NCI-H2227 (cell line): ENCODE results near the gene WAC.

Source experiments
- DNase-seq: peaks from one replicate; lab custom pipeline; 2025; ENCODE audit not compliant: unreplicated experiment; lab: John Stamatoyannopoulos, UW

The WAC gene

GRCh38 chr10:28530751-28531150, 2.2 kb upstream of the WAC start:
- no peak for DNase-seq

GRCh38 chr10:28533186-28533564, 257 bp downstream of the WAC start:
- no peak for DNase-seq

GRCh38 chr10:28533571-28534304, 820 bp downstream of the WAC start:
- DNase-seq: peak; percentile 55

GRCh38 chr10:28535846-28536245, 2.9 kb downstream of the WAC start:
- DNase-seq: no peak

GRCh38 chr10:28538595-28538994, 5.7 kb downstream of the WAC start:
- no peak for DNase-seq

- DNase-seq: no peak
Observed at GRCh38 chr10:28540145-28540544, 7.2 kb downstream of the WAC start.

GRCh38 chr10:28541717-28542365, 8.9 kb downstream of the WAC start:
- no peak for DNase-seq

- DNase-seq: no peak
Observed at GRCh38 chr10:28542728-28543127, 9.8 kb downstream of the WAC start.

- no peak for DNase-seq
Observed at GRCh38 chr10:28544058-28544457, 11.1 kb downstream of the WAC start.

GRCh38 chr10:28545967-28546644, 13.2 kb downstream of the WAC start:
- no peak for DNase-seq

GRCh38 chr10:28548781-28549498, 16.0 kb downstream of the WAC start:
- DNase-seq: no peak

- no peak for DNase-seq
Observed at GRCh38 chr10:28551086-28551485, 18.2 kb downstream of the WAC start.

- DNase-seq: no peak
Observed at GRCh38 chr10:28552775-28553174, 19.9 kb downstream of the WAC start.

GRCh38 chr10:28554009-28554408, 21.1 kb downstream of the WAC start:
- no peak for DNase-seq

- no peak for DNase-seq
Observed at GRCh38 chr10:28554952-28555351, 22.0 kb downstream of the WAC start.

- no peak for DNase-seq
Observed at GRCh38 chr10:28555358-28555757, 22.4 kb downstream of the WAC start.

- no peak for DNase-seq
Observed at GRCh38 chr10:28556142-28556541, 23.2 kb downstream of the WAC start.

GRCh38 chr10:28558186-28558585, 25.3 kb downstream of the WAC start:
- DNase-seq: no peak

- DNase-seq: no peak
Observed at GRCh38 chr10:28558923-28559508, 26.1 kb downstream of the WAC start.

GRCh38 chr10:28559618-28560017, 26.7 kb downstream of the WAC start:
- DNase-seq: no peak

GRCh38 chr10:28560617-28561016, 27.7 kb downstream of the WAC start:
- no peak for DNase-seq
